Fibroblast of pulmonary artery (primary cell): ENCODE data around the gene ARHGAP15.

Source experiments
- DNase-seq: peaks from one replicate; pipeline ENCODE4 v3.0.0-alpha.2; 2010; ENCODE audit warnings: low read depth
- H3K4me3 ChIP-seq: replicated peaks from 2 replicates; pipeline ENCODE4 v1.5.1; 2011; ENCODE audit warnings: low read depth, mild to moderate bottlenecking, control low read depth, low read length, moderate library complexity
- TF ChIP-seq, protein P1 (sequence below): IDR thresholded peaks from 2 replicates; pipeline ENCODE4 v1.5.1; 2011; ENCODE audit warnings: mild to moderate bottlenecking, control low read depth, low read length, inconsistent platforms; ENCODE audit errors: missing control alignments

Gene ARHGAP15

DNA sequence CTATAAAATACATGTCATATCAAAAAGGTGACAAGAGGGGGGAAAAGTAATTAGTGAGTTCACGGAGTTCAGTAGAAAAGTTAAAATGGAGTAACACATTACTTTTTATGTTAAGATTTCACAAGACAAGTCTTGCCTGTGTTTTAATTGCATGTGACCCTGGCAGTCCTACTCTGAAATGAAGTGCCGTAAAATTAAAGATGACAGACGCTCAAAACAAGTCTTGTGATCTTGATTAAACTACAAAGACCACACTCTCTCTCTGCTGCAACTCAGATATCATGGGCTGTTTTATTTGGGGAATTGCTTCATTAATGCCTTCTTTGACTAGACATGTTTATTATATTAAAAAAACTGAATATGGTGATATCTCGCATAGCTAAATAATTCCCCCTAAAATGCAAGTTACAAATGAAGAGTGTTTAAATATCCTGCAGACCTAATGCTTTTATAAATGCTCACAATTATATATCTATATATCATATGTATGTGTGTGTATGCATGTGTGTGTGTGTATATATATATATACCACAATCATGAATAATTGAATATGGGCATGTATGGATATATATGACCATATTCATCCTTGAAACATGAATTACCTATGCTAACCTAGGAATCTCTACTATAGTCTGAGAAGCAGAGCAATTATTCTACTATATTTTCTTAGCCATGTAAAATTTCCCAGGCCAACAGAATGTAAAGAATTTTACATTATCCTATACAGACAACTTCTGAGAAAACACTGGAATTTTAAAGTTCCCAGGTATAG is 647.5 kb downstream of the ARHGAP15 start:
- no peak overlapping the region for H3K4me3 ChIP-seq
- TF ChIP-seq, protein P1, sequence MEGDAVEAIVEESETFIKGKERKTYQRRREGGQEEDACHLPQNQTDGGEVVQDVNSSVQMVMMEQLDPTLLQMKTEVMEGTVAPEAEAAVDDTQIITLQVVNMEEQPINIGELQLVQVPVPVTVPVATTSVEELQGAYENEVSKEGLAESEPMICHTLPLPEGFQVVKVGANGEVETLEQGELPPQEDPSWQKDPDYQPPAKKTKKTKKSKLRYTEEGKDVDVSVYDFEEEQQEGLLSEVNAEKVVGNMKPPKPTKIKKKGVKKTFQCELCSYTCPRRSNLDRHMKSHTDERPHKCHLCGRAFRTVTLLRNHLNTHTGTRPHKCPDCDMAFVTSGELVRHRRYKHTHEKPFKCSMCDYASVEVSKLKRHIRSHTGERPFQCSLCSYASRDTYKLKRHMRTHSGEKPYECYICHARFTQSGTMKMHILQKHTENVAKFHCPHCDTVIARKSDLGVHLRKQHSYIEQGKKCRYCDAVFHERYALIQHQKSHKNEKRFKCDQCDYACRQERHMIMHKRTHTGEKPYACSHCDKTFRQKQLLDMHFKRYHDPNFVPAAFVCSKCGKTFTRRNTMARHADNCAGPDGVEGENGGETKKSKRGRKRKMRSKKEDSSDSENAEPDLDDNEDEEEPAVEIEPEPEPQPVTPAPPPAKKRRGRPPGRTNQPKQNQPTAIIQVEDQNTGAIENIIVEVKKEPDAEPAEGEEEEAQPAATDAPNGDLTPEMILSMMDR, result no peak
- no peak for DNase-seq

DNA sequence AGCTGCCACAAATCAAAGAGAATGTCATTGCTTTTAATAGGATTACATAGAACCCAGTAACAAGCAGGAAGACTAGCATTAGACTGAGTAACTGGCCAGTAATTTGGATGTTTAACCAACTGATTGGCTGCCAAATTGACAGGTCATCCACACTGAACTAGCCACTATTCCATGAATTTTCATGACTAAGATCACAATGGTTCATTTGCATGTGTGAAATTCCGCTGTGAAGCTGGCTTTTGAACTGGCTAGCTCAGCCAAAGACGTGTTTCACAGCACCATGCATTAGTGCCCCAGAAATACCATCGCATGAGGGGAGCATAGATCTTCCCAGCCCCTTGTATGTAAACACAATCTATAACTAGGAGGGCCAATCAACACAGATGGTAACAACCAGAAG is 649.8 kb downstream of the ARHGAP15 start:
- TF ChIP-seq, protein P1, result no peak
- no peak for DNase-seq
- no peak overlapping the region for H3K4me3 ChIP-seq

DNA sequence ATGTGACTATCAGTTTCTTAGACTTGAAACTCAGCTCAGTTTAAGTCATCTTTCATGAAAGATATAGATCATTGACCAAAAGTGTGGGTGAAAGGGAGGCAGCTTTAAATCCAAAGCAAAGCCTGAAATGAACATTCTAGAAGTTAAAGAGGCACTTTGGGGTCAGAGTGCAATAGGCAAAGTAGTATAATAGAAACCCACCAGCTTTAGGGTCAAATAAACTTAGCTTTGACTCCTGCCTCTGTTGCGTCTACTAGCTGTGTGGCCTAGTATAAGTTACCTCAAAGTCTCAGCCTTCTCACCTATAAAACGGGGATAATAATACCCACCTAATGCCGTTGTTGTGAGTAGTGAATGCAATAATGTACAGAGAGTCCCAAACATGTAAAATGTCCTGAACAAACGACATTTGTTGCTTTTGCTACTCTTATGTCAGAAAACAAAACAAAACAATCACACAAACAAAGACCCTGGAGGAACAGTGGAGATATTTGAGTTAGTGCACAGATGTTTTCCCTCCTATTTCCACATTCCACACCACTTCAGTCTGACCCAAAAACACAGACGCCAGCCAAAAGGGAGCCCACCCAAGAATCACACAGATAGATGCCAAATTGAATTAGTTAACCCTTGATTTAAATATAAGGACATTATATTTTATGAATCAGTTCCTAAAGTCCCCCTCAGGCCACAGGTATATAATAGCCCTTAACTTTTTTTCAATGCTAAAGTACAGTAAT is 657.0 kb downstream of the ARHGAP15 start:
- DNase-seq, result no peak
- no peak overlapping the region for H3K4me3 ChIP-seq
- TF ChIP-seq, protein P1, result no peak

DNA sequence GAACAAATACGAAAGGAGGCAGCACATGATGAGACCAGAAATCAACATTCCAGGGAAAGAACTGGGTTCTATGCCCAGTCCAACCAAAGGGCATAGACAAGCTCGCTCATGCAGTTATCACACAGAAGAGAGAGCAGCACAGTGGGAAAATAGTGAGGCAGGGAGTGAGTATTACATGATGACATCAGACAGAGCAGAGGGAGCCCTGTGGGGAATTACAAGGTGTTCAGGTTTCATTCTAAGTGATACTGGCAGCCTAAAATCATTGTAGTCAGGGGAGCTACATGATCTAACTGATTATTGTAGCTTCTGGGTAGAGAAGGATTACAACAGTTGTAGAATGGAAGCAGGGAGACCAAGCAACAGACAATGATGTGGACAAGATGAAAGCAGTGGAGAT is 658.5 kb downstream of the ARHGAP15 start:
- TF ChIP-seq, protein P1, result no peak
- no peak for DNase-seq
- no peak overlapping the region for H3K4me3 ChIP-seq

DNA sequence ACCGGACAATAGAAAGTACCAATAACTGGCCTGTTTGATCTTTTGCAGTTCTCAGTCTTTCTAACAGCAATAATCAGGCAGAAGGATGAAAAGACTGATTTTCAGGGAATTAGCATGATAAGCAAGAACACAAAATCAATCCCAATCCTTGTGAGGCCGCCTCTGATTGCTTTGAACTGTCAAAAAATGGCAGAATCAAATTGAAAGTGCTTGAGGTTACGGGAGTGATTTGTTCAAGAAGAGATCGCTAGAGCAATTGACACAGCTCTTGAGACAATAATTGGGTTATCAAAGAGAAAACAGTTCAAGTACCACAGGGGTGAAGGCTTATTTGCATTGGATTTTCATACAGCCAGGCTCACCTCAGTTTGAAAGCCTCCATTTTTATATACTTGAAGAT is 663.4 kb downstream of the ARHGAP15 start:
- no peak for DNase-seq
- TF ChIP-seq, protein P1, result no peak
- no peak overlapping the region for H3K4me3 ChIP-seq

DNA sequence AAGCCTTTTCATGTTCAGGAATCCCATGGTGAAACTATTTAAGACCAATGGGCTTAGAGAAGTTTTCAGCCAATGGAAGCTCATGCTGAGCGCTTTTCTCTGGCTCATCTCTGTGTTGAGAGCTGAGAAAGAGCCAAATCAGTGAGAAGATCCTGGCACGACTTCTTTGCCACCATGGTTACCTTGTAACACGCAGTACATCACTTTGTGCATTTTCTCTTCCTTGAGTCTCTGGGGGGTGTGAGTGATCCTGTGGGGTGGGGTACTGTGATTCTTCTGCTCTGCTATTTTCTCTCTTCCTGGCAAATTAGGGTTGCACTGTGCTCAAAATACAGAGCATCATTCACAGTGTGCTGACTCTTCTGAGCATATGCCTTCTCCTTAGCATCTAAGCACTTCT is 664.2 kb downstream of the ARHGAP15 start:
- no peak for DNase-seq
- TF ChIP-seq, protein P1, result no peak
- H3K4me3 ChIP-seq, result no peak overlapping the region
